Nephron progenitor cell (in vitro differentiated cells): ENCODE results near the gene AGO3.
A peak's percentile ranks its signal among the peaks of the same experiment; 100 is the strongest.

Experiments used
- DNase-seq: peaks from one replicate; pipeline ENCODE4 v3.0.0; 2021
- H3K27ac Mint-ChIP-seq: 2 replicates; pipeline ENCODE4 v1.8.0; 2021; ENCODE audit warnings: mild to moderate bottlenecking, moderate library complexity, mixed read lengths
- H3K27me3 Mint-ChIP-seq: 2 replicates; pipeline ENCODE4 v1.8.0; 2021; ENCODE audit warnings: mild to moderate bottlenecking, low read depth, mixed read lengths; ENCODE audit not compliant: poor library complexity
- H3K36me3 Mint-ChIP-seq: 2 replicates; pipeline ENCODE4 v1.8.0; 2021; ENCODE audit warnings: low read depth, mixed read lengths
- H3K4me1 Mint-ChIP-seq: 2 replicates; pipeline ENCODE4 v1.8.0; 2021; ENCODE audit warnings: mixed read lengths
- H3K4me3 Mint-ChIP-seq: 2 replicates; pipeline ENCODE4 v1.8.0; 2021; ENCODE audit warnings: mild to moderate bottlenecking, moderate library complexity, mixed read lengths
- H3K9me3 Mint-ChIP-seq: 2 replicates; pipeline ENCODE4 v1.8.0; 2021; ENCODE audit warnings: mild to moderate bottlenecking, moderate library complexity, mixed read lengths
- TF ChIP-seq, protein P1 (sequence below): fragments of 200-600 bp; sonication (generic); IDR thresholded peaks from 2 replicates; pipeline ENCODE4 v1.5.0; 2021; ENCODE audit warnings: antibody characterized with exemption

Gene AGO3

DNA sequence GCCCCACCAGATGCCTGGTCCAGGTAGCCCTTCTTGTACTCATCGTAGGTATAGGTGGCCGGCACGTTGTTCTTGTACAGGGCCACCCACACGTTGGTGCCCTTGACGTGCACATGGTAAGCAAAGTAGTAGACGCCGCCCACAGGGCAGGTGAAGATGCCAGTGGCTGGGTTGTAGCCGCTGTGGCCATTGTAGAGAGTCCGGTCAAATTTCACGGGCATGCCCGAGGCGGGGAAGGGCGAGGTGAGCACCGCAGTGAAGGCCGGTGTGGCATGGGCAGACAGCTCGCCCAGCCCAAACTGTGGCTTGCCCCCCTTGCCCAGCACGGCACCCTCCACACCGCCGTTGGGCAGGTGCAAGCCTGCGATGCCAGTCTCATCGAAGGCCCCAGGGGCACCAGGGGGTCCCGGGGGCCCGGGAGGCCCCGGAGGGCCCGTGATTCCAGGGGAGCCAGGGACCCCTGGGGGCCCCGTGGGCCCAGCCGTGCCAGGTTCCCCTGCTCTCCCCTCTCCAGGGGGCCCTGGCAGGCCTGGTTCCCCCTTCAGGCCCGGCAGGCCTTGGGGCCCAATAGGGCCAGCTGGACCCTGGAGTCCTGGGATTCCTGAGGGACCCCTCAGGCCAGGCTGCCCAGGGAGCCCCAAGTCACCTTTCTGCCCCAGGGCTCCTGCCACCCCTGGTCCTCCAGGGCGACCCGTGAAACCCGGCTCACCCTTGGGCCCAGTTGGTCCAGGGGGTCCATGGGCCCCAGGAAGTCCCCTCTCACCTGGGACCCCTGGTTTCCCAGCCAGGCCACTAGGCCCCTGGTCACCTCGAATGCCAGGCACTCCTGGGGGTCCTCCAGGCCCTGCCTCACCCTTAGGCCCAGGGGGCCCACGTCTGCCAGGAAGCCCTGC is 167.0 kb downstream of the AGO3 start:
- no peak for DNase-seq
- H3K4me1 Mint-ChIP-seq, result peaks cover 6% of the 10 kb centered on the region
- H3K9me3 Mint-ChIP-seq, result no peaks in the 10 kb centered on the region
- H3K4me3 Mint-ChIP-seq, result no peak overlapping the region
- TF ChIP-seq, protein P1, sequence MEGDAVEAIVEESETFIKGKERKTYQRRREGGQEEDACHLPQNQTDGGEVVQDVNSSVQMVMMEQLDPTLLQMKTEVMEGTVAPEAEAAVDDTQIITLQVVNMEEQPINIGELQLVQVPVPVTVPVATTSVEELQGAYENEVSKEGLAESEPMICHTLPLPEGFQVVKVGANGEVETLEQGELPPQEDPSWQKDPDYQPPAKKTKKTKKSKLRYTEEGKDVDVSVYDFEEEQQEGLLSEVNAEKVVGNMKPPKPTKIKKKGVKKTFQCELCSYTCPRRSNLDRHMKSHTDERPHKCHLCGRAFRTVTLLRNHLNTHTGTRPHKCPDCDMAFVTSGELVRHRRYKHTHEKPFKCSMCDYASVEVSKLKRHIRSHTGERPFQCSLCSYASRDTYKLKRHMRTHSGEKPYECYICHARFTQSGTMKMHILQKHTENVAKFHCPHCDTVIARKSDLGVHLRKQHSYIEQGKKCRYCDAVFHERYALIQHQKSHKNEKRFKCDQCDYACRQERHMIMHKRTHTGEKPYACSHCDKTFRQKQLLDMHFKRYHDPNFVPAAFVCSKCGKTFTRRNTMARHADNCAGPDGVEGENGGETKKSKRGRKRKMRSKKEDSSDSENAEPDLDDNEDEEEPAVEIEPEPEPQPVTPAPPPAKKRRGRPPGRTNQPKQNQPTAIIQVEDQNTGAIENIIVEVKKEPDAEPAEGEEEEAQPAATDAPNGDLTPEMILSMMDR, result no peak
- peak overlapping the region; percentile 69 for H3K27ac Mint-ChIP-seq
- peaks cover 8% of the 10 kb centered on the region for H3K36me3 Mint-ChIP-seq
- peaks cover 3% of the 10 kb centered on the region for H3K27me3 Mint-ChIP-seq

DNA sequence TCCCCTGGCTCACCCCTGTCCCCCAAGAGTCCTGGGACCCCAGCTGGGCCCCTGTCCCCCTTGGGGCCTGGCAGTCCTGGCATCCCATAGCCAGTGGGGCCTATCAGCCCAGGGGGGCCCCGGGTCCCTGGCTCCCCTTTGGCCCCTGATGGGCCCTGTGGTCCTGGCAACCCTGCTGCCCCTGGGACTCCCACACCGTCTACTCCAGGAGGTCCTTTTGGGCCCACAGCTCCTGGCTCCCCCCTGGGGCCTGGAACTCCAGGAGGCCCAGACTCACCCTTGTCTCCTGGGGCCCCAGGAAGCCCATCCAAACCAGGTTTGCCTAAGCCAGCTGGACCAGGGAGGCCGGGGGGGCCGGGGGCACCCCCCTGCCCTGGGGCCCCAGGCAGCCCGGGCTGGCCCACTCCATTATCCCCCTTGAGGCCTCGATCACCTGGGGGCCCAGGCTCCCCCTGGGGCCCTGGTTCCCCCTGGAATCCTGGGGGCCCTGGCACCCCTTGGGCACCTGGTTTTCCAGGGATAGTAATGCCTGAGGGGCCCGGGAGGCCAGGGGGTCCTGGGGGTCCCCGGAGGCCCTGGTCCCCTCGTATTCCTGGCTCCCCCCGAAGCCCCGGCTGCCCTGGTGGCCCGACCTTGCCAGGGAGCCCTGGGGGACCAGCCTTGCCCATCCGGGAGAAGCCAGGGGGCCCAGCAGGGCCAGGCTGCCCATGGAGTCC is 167.9 kb downstream of the AGO3 start:
- H3K27me3 Mint-ChIP-seq, result peaks cover 3% of the 10 kb centered on the region
- no peaks in the 10 kb centered on the region for H3K9me3 Mint-ChIP-seq
- no peak overlapping the region for H3K27ac Mint-ChIP-seq
- H3K4me1 Mint-ChIP-seq, result peaks cover 6% of the 10 kb centered on the region
- TF ChIP-seq, protein P1, result no peak
- H3K4me3 Mint-ChIP-seq, result no peak overlapping the region
- DNase-seq, result no peak
- peaks cover under 1% of the 10 kb centered on the region for H3K36me3 Mint-ChIP-seq

DNA sequence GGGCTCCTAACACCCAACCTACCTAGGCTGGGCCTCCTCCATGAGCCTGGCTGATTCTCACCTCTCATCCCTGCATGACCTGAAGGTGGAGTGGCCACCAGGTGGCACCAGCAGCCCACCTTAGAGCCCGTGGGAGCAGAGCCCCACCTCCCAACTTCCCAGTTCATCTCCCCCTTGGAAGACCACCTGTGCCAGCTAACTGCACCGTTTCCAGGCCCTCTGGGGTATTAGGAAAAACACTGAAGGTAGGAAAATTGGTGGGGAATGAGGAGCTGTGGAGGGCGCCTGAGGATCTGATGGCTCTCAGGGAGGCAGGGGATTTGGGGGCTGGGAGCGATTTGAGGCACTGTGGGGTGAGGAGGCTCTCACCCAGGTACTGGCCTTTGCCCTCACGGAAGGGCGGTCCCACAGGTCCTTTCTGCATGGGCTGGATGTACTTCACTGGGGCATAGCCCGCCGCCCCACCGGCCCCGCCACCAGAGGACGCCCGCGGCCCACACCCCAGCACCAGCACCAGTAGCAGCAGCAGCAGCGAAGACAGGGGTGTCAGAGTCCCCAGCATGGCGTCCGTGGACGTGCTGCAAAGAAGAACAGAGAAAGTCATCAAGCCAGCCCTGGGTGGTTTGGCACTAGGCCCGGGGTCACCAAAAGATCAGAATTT is 168.9 kb downstream of the AGO3 start:
- TF ChIP-seq, protein P1, result peak; percentile 91

DNA sequence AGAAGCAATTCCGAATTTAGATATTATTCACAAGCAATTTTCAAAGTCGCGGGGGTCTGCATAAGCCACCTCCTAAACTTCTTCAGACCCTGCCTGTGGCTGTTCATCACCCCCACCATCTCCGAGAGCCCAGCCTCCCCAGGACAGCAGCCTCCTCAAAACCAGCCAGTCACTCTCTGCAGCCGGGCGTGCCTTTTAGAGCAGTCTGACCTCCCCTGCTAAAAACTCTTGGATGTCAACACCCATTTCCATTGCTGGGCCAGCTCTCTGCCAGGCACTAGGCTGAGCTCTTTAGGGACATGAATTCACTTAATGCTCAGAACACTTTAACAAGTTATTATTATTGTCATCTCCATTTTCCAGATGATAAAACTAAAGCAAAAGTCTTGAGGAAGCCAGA is 169.5 kb downstream of the AGO3 start:
- Mint-ChIP-seq H3K36me3 (no peaks in the 10 kb centered on the region), H3K27me3 (peaks cover 3% of the 10 kb centered on the region), H3K27ac (no peak overlapping the region), H3K4me3 (no peak overlapping the region), H3K9me3 (no peaks in the 10 kb centered on the region), H3K4me1 (peaks cover 7% of the 10 kb centered on the region)
- DNase-seq, result no peak
- TF ChIP-seq, protein P1, result no peak

More for the DNA sequence above, 168.9 kb downstream of the AGO3 start:
- Mint-ChIP-seq H3K27ac (no peak overlapping the region), H3K4me3 (no peak overlapping the region), H3K27me3 (peaks cover 3% of the 10 kb centered on the region), H3K36me3 (no peaks in the 10 kb centered on the region), H3K9me3 (no peaks in the 10 kb centered on the region), H3K4me1 (peaks cover 6% of the 10 kb centered on the region)
- peak; percentile 91 for DNase-seq

DNA sequence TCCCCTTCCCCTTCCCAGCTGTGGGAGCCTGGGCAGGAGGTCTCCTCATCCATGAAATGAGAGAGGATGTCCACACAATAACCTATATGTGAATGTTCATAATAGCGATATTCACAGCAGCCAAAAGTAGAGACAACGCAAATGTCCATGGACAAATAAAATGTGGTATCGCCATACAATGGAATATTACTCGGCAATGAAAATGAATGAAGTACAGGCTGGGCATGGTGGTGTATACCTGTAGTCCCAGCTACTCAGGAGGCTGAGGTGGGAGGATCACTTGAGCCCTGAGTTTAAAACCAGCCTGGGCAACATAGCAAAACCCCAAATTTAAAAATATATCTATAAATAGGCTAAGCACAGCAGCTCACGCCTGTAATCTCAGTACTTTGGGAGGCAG is 170.6 kb downstream of the AGO3 start:
- Mint-ChIP-seq H3K27me3 (peaks cover 3% of the 10 kb centered on the region), H3K9me3 (no peaks in the 10 kb centered on the region), H3K36me3 (no peaks in the 10 kb centered on the region), H3K4me1 (peaks cover 11% of the 10 kb centered on the region), H3K4me3 (no peak overlapping the region), H3K27ac (no peak overlapping the region)
- no peak for DNase-seq
- TF ChIP-seq, protein P1, result no peak
